Osteocyte (in vitro differentiated cells): ENCODE results near the gene TDRD7. TPM values are rescaled to one million over a fixed set of nuclear protein-coding genes. Genes with fewer than 3 reads are reported as not detected.

Experiments used
- DNase-seq: peaks from one replicate; pipeline ENCODE4 v3.0.0; 2021; ENCODE audit warnings: mixed read lengths; ENCODE audit not compliant: unreplicated experiment; ENCODE audit errors: extremely low spot score
- H3K27ac Mint-ChIP-seq: one replicate; pipeline ENCODE4 v1.8.0; 2021; ENCODE audit warnings: mild to moderate bottlenecking, mixed read lengths; ENCODE audit not compliant: unreplicated experiment
- H3K27me3 Mint-ChIP-seq: one replicate; pipeline ENCODE4 v1.8.0; 2021; ENCODE audit warnings: mixed read lengths; ENCODE audit not compliant: unreplicated experiment
- H3K36me3 Mint-ChIP-seq: one replicate; pipeline ENCODE4 v1.8.0; 2021; ENCODE audit warnings: mixed read lengths; ENCODE audit not compliant: unreplicated experiment
- H3K4me1 Mint-ChIP-seq: one replicate; pipeline ENCODE4 v1.8.0; 2021; ENCODE audit warnings: mixed read lengths; ENCODE audit not compliant: unreplicated experiment
- H3K4me3 Mint-ChIP-seq: one replicate; pipeline ENCODE4 v1.8.0; 2021; ENCODE audit warnings: mild to moderate bottlenecking, moderate library complexity, mixed read lengths; ENCODE audit not compliant: unreplicated experiment
- H3K9me3 Mint-ChIP-seq: one replicate; pipeline ENCODE4 v1.8.0; 2021; ENCODE audit warnings: mixed read lengths; ENCODE audit not compliant: unreplicated experiment
- total RNA-seq: library from RNA; stranded (reverse); gene quantifications from 2 replicates; pipeline ENCODE4 v1.2.1, GENCODE V29; 2021
- TF ChIP-seq, protein P1 (sequence below): fragments of 200-600 bp; sonication (generic); IDR thresholded peaks from 2 replicates; pipeline ENCODE4 v1.5.0; 2021; ENCODE audit warnings: antibody characterized with exemption, mild to moderate bottlenecking, moderate library complexity

Gene TDRD7
- total RNA-seq, 1 donor from 2014 or later, result 8.6 TPM

DNA sequence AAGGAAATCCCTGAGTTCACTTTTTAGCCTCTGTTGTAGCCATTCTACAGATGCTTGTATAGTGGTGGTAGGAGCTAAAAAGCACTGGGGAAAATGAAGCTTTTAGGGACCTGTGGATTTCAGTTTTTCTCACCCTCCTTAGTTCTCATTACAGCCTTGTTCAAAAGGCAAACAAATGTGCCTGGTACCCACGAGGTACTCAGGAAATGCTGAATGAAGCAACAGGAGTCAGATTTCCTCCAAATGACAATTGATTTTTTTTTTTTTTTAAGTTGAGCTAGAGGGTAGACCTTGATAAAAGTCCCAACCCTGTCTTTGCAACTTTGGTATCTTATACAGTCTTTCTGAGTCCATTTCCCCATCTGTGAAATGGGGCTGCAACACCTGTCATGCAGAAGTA is 68.3 kb downstream of the TDRD7 start:
- Mint-ChIP-seq H3K9me3 (peaks cover 5% of the 10 kb centered on the region), H3K27ac (no peak overlapping the region), H3K4me3 (no peak overlapping the region), H3K36me3 (peaks cover 26% of the 10 kb centered on the region), H3K4me1 (no peaks in the 10 kb centered on the region), H3K27me3 (no peaks in the 10 kb centered on the region)
- TF ChIP-seq, protein P1, sequence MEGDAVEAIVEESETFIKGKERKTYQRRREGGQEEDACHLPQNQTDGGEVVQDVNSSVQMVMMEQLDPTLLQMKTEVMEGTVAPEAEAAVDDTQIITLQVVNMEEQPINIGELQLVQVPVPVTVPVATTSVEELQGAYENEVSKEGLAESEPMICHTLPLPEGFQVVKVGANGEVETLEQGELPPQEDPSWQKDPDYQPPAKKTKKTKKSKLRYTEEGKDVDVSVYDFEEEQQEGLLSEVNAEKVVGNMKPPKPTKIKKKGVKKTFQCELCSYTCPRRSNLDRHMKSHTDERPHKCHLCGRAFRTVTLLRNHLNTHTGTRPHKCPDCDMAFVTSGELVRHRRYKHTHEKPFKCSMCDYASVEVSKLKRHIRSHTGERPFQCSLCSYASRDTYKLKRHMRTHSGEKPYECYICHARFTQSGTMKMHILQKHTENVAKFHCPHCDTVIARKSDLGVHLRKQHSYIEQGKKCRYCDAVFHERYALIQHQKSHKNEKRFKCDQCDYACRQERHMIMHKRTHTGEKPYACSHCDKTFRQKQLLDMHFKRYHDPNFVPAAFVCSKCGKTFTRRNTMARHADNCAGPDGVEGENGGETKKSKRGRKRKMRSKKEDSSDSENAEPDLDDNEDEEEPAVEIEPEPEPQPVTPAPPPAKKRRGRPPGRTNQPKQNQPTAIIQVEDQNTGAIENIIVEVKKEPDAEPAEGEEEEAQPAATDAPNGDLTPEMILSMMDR, result no peak
- no peak for DNase-seq

GRCh38 chr9:97480749-97481148 is 68.9 kb downstream of the TDRD7 start:
- Mint-ChIP-seq H3K9me3 (peaks cover 5% of the 10 kb centered on the region), H3K36me3 (peaks cover 26% of the 10 kb centered on the region), H3K27me3 (no peaks in the 10 kb centered on the region), H3K4me1 (no peaks in the 10 kb centered on the region), H3K4me3 (no peak overlapping the region), H3K27ac (no peak overlapping the region)
- TF ChIP-seq, protein P1, result no peak
- no peak for DNase-seq

- H3K4me3 Mint-ChIP-seq, result no peak overlapping the region
Measured at GRCh38 chr9:97484134-97484533, 72.2 kb downstream of the TDRD7 start.

DNA sequence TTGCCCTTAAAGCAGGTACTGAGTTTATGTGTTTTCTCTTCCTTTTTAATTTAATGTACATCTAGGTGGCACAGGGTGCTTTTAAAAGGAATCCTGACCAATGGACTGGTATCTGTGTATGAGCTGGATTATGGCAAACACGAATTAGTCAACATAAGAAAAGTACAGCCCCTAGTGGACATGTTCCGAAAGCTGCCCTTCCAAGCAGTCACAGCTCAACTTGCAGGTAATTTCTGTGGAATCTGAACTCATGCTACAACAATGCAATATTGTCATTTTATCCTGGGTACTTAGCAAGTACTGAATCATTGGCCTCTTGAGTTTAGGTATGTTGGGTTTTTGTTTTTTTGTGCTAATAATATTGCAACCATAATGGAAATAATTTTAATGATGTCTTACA is 75.2 kb downstream of the TDRD7 start:
- Mint-ChIP-seq H3K4me1 (no peaks in the 10 kb centered on the region), H3K36me3 (peaks cover 48% of the 10 kb centered on the region)

More at GRCh38 chr9:97484134-97484533, 72.2 kb downstream of the TDRD7 start:
- peaks cover 37% of the 10 kb centered on the region for H3K36me3 Mint-ChIP-seq
- TF ChIP-seq, protein P1, result no peak
- no peak overlapping the region for H3K27ac Mint-ChIP-seq
- DNase-seq, result no peak
- no peaks in the 10 kb centered on the region for H3K27me3 Mint-ChIP-seq
- H3K4me1 Mint-ChIP-seq, result no peaks in the 10 kb centered on the region
- peaks cover 14% of the 10 kb centered on the region for H3K9me3 Mint-ChIP-seq

GRCh38 chr9:97487861-97488260 is 76.0 kb downstream of the TDRD7 start:
- H3K4me1 Mint-ChIP-seq, result no peaks in the 10 kb centered on the region
- TF ChIP-seq, protein P1, result no peak
- peaks cover 47% of the 10 kb centered on the region for H3K36me3 Mint-ChIP-seq
- no peak overlapping the region for H3K27ac Mint-ChIP-seq
- no peak for DNase-seq
- no peak overlapping the region for H3K4me3 Mint-ChIP-seq
- peaks cover 17% of the 10 kb centered on the region for H3K9me3 Mint-ChIP-seq
- no peaks in the 10 kb centered on the region for H3K27me3 Mint-ChIP-seq

More for the DNA sequence above, 75.2 kb downstream of the TDRD7 start:
- H3K27ac Mint-ChIP-seq, result no peak overlapping the region
- peaks cover 20% of the 10 kb centered on the region for H3K9me3 Mint-ChIP-seq
- DNase-seq, result no peak
- no peaks in the 10 kb centered on the region for H3K27me3 Mint-ChIP-seq
- TF ChIP-seq, protein P1, result peak; percentile 26
- H3K4me3 Mint-ChIP-seq, result no peak overlapping the region
